Glomerular endothelial cell (primary cell): ENCODE results near the gene RASAL2. TPM values are rescaled to one million over a fixed set of nuclear protein-coding genes. Genes with fewer than 3 reads are reported as not detected.
"Not testable (repeated sequence)": the region's sequence is repeated elsewhere in the genome, so short reads cannot be mapped to it uniquely, and the experiment has no call there.

Experiments
- DNase-seq: peaks from one replicate; pipeline ENCODE4 v3.0.0-alpha.2; 2011; ENCODE audit warnings: low read depth, low spot score; ENCODE audit errors: extremely low read depth
- total RNA-seq: library from RNA; depleted of rRNA; stranded (reverse); fragments of >200 nt; gene quantifications from 2 replicates; pipeline ENCODE4 v1.2.3, GENCODE V29; 2015

Gene RASAL2
- total RNA-seq, 1 donor from 2014 or later: 35.9 TPM

- no peak for DNase-seq
Observed at GRCh38 chr1:178368208-178368607, 274.3 kb downstream of the RASAL2 start.

GRCh38 chr1:178371235-178371634, 277.3 kb downstream of the RASAL2 start:
- DNase-seq: no peak

DNA sequence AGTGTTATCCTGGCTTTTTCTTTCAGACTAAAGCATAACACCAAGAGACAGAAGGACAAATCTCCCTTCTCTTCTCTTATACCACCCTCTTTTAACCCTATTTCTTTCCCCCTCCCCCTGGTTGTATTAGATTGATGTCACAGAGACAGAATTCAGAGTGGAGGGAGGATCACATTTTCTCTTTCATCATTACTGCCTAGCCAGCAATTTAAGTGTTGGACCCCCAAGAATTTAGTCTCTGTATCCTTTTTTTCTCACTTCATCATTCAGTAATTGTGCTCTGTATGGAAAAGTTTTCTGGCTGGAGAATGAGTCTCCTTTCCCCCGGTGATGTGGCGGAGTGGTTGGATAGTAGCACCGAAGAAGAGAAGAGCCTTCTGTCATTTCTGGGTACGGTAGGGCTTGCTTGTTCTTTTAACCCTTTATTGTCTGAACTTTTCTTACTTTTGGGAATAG, 278.1 kb downstream of the RASAL2 start:
- DNase-seq: no peak

DNA sequence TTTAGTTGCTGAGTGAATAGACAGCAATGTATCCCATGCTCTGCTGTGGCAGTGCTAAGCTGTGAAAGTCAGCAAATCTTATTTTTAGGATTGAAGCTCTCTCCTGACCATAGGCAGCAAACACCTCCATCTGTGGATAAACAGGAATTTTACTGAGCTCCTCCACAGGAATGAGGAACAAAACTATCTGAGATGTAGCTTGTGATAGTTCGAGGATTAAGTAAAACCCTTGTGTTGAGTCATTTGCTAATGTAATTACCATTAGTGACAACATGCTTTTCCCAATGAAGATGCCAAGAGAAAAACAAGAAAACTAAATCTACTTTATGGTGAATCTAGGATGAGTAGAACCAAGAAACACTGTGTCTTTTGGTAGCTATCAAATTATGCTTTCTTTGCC, 280.1 kb downstream of the RASAL2 start:
- no peak for DNase-seq

DNA sequence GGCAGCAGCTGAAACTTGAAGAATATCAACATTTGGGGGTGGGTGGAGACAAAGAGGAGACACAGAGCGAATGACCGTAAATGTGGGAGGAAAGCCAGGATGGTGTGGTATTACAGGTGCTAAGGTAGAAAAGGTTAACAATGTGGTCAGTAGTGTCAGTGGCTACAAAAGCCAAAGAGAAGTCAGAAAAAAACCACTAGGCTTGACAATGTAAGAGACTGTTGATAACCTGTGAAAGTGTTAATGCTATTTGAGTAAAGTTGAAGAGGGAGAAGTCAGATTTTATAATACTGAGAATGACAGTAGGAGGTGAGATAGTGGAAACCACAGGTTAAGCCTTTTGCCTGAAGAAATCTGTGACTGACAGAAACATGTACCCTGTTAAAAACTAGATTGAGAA, 282.1 kb downstream of the RASAL2 start:
- DNase-seq: no peak

DNA sequence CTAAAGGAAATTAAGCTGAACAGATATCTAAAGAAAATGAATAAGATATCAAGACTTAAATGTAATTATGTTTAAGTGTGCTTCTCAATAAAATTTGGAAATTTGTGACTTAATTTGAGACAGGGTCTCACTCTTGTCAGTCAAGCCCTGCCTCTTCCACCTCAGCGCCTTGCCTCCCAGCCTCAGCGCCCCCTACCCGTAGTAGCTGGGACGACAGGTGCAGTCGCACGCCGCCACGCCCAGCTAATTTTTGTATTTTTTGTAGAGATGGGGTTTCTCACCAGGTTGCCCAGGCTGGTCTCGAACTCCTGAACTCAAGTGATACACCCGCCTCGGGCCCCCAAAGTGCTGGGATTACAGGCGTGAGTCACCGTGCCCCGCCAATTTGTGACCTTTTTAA, 285.9 kb downstream of the RASAL2 start:
- no peak for DNase-seq

DNA sequence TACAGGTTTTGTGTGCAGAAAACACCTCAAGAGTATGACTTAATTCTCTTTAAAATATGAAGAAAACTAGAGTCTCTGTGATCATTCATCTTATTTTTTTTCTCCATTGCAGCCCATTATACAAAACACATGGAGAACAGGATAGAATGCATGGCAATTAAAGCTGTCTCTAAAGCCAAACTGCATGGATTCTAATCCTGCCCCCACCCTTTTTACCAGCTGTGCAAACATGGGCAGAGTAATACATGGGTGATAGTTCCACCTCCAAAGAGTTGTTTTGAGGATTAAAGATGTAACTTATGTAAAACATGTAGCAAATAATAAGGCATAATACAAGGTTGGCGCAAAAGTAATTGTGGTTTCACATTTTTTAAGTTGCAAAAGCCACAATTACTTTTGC, 288.5 kb downstream of the RASAL2 start:
- no peak for DNase-seq

DNA sequence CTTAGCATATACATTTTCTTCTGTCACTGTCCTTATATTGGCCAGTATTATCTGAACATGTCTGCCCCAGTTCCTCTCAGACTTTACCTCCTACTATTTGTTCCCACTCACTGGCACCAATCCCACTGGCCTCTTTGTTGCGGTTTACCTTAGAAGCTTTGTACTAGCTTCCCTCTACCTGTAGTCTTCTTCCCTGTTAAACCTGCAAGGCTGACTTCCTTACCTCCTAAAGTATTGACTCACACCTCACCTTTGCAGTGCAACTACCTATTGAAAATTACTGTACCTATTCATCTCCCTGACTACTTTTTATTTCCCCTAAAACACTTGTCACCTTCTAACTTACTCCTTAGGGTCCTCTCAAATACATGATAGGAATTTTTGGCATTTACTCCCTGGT, 291.8 kb downstream of the RASAL2 start:
- no peak for DNase-seq

- no peak for DNase-seq
Observed at GRCh38 chr1:178388418-178389145, 294.7 kb downstream of the RASAL2 start.

GRCh38 chr1:178389441-178389840, 295.5 kb downstream of the RASAL2 start:
- no peak for DNase-seq

DNA sequence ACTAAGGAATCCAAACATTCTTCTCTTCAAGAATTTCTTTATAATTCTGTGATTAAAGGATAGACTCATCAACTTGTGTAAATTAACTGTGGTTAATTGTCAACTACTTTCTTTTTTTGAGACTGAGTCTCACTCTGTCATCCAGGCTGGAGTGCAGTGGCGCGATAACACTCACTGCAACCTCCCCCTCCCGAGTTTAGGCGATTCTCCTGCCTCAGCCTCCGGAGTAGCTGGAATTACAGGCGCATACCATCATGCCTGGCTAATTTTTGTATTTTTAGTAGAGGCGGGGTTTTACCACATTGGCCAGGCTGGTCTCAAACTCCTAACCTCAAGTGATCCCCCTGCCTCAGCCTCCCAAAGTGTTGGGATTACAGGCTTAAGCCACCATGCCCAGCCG, 296.4 kb downstream of the RASAL2 start:
- DNase-seq: not testable (repeated sequence)

DNA sequence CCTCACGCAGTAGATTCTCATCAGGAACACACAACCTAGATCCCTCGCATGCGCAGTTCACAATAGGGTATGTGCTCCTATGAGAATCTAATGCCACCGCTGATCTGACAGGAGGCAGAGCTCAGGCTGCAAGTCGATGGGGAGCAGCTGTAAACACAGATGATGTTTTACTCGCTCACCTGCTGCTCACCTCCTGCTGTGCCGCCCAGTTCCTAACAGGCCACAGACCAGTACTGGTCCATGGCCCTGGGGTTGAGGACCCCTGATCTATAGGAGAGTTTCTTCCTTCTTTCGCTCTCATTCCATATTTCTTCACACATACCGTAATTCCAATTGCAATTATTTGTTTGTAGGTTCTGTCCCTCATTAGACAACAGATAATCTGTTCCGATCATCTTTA, 299.5 kb downstream of the RASAL2 start:
- no peak for DNase-seq

DNA sequence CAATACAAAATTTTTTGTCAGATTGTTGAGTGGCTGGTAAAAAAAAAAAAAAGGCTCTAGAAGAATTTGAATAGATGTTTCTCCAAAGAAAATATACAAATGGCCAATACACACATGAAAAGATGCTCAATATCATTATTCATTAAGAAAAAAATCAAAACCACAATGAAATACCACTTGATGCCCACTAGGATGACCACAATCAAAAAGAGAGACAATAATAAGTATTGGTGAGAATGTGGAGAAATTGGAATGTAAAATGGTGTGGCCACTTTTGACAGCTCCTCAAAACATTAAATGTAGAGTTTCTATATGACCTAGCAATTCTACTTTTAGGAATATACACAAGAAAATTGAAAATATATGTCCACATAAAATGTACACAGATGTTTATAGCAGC, 302.9 kb downstream of the RASAL2 start:
- DNase-seq: no peak

DNA sequence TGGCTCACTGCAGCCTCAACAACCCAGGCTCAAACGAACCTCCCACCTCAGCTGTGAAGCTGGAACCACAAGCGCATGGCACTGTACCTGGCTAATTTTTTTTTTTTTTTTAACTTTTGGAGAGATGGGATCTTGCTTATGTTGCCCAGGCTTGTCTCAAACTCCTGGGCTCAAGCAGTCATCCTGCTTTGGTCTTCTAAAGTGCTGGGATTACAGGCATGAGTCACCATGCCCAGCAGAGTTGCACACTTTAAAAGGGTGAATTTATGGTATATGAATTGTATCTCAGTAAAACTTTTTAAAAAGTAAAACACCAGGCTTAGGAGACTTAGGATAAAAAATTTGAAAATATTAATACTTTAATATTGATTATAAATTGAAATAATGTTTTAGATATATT, 303.8 kb downstream of the RASAL2 start:
- no peak for DNase-seq

GRCh38 chr1:178399177-178399728, 305.3 kb downstream of the RASAL2 start:
- DNase-seq: no peak

DNA sequence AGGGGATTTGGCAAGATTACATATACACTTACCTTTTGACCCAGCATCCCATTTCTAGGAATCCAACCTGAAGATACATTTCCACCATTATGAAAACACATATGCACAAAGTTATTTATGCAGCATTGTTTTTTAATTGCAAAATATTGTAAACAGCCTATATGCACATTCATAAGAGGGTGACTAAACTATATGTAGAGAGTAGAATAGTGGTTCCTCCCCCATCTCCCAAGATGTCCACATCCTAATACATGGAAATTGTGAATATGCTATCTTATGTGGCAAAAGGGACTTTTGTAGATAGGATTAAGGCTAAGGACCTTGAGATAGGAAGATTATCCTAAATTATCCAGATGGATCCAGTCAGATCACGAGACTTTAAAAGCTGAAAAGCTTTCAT, 311.2 kb downstream of the RASAL2 start:
- DNase-seq: no peak

DNA sequence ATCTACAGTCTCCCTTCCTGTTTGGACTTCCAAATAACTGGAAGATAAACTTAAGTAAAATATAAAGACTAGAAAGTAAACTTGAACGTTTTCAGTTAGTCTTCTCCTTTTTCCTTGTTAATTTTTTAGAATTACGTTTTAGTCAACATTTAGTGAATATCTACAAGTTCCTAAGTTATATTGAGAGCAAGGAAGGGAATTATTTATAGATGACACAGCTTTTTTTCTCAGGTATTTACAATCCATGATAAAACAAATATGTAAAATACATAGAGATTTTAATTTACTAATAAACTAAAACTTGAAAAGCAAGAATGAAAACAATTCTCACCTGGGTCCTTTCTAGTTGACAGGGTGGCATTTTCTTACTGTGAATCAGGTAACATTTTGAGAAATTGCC, 313.3 kb downstream of the RASAL2 start:
- DNase-seq: no peak

- no peak for DNase-seq
Observed at GRCh38 chr1:178407655-178408054, 313.8 kb downstream of the RASAL2 start.

DNA sequence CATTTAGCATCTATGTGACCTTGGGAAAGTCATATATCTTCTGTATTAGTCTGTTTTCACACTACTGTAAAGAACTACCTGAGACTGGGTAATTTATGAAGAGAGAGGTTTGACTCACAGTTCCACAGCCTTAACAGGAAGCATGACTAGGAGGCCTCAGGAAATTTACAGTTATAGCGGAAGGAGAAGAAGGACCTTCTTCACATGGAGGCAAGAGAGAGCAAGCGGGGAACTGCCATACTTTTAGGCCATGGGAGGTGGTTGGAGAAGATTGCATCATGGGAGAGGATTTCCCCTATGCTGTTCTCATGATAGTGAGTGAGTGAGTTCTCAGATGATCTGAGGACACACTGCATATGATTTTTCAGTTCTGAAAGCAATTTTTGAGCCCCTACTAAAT, 315.0 kb downstream of the RASAL2 start:
- peak; percentile 55 for DNase-seq

- DNase-seq: no peak
Observed at GRCh38 chr1:178409541-178409940, 315.6 kb downstream of the RASAL2 start.

DNA sequence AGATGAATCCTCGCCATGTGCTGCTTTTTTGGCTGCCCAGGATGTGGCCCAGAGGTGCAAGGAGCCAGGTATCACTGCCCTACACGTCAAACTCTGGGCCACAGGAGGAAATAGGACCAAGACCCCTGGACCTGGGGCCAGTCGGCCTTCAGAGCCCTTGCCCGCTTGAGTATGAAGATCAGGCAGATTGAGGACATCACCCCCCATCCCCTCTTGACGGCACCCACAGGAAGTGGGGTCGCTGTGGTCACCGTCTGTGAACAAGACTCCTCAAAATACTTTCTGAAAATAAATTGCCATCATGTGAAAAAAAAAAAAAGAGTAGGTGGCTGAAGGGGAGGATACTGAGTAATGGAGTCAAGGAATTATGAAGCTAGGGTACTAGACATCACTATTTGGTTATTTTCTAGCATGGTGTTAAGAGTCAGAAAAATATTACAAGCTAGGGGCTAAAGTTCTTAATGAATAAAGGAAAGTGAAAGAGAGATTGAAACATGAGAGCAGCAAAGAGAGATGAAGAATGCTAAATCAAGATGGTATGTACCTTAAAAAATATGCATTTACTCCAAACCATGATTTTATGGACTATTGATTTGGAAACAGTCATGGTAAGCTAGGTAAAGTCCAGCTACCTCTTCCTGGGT, 318.0 kb downstream of the RASAL2 start:
- DNase-seq: no peak

DNA sequence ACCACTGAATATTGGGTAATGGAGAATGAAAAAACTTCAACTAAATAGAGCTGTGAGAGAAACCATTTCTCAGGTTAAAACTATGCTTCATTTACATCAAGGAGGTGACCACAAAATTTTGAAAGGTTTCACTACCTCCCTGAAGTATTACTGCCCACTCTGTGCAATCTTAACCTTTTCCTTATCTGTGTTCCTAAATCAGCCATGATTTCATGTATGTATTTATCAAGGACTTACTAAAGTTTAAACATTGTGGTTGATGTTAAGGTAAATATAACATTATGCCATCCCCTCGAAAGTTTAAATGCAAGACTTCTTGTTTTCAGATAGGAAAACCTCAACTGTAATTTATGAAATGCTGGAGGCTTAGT, 318.5 kb downstream of the RASAL2 start:
- no peak for DNase-seq
